ENCODE results near the gene SPECC1L. TPM values are rescaled to one million over a fixed set of nuclear protein-coding genes. Genes with fewer than 3 reads are reported as not detected.

Gene SPECC1L
- total RNA-seq, 1 experiment from 2014 or later: 14.1 TPM

DNA sequence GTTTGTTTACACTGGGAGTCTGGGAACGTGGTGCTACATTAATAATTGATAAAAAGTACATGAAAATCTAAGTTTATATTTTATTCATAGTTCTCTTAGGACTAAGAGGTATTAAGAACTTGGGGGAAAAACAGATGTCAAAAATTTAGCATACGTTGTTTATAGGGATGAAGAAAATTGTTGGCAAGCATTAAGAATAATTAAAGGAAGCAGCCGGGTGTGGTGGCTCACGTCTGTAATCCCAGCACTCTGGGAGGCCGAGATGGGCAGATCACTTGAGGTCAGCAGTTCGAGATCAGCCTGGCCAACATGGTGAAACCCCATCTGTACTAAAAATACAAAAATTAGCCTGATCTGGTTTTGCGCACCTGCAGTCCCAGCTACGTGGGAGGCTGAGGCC lies 96.1 kb downstream of the SPECC1L start:
- CTCF ChIA-PET: no interaction called here
- intact Hi-C loops (cut with micrococcal nuclease): no loop called here
- H3K9me2 ChIP-seq (replicated peaks; ENCODE audit: low read length): no peaks in the 10 kb centered on the region
- 0 out of 2 replicates have a peak, but pooled peaks cover 4% of the 10 kb centered on the region for H3K4me1 ChIP-seq (ENCODE audit: insufficient read depth, low read length)
- POLR2A ChIA-PET (ENCODE audit: unreplicated experiment): no interaction called here
- peaks cover 23% of the 10 kb centered on the region for H3K36me3 ChIP-seq (ENCODE audit: low read depth, low read length)
- no peak overlapping the region for H3K4me2 ChIP-seq (ENCODE audit: low read length)
- H3K27me3 ChIP-seq (ENCODE audit: low read length): no peaks in the 10 kb centered on the region
- no peak for ATAC-seq
- TF ChIP-seq EZH2 (IDR thresholded peaks at IDR 0.05; ENCODE audit: low read length, unreplicated experiment) (no peak), EZH2phosphoT487 (IDR thresholded peaks at IDR 0.05; ENCODE audit: borderline replicate concordance, low read length) (no peak)
- TF ChIP-seq, protein P1, sequence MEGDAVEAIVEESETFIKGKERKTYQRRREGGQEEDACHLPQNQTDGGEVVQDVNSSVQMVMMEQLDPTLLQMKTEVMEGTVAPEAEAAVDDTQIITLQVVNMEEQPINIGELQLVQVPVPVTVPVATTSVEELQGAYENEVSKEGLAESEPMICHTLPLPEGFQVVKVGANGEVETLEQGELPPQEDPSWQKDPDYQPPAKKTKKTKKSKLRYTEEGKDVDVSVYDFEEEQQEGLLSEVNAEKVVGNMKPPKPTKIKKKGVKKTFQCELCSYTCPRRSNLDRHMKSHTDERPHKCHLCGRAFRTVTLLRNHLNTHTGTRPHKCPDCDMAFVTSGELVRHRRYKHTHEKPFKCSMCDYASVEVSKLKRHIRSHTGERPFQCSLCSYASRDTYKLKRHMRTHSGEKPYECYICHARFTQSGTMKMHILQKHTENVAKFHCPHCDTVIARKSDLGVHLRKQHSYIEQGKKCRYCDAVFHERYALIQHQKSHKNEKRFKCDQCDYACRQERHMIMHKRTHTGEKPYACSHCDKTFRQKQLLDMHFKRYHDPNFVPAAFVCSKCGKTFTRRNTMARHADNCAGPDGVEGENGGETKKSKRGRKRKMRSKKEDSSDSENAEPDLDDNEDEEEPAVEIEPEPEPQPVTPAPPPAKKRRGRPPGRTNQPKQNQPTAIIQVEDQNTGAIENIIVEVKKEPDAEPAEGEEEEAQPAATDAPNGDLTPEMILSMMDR (conservative IDR thresholded peaks at IDR 0.05; ENCODE audit: low read depth, low read length): no peak
- H2AFZ ChIP-seq (ENCODE audit: low read length): no peak overlapping the region
- DNase-seq: no peak
- no TSS peak for BruUV-seq (replicated peaks)
- no peaks in the 10 kb centered on the region for H4K20me1 ChIP-seq (ENCODE audit: low read length)
- no peak overlapping the region for H3K4me3 ChIP-seq (ENCODE audit: low read length)
- H3K79me2 ChIP-seq (ENCODE audit: low read length): no peaks in the 10 kb centered on the region
- H3K27ac ChIP-seq (ENCODE audit: low read length): no peak overlapping the region
- H3F3A ChIP-seq (ENCODE audit: low read length, unreplicated experiment): no peaks in the 10 kb centered on the region
- no peaks in the 10 kb centered on the region for H3K9me3 ChIP-seq (ENCODE audit: low read length)
- no peak overlapping the region for H3K9ac ChIP-seq (ENCODE audit: low read length)

DNA sequence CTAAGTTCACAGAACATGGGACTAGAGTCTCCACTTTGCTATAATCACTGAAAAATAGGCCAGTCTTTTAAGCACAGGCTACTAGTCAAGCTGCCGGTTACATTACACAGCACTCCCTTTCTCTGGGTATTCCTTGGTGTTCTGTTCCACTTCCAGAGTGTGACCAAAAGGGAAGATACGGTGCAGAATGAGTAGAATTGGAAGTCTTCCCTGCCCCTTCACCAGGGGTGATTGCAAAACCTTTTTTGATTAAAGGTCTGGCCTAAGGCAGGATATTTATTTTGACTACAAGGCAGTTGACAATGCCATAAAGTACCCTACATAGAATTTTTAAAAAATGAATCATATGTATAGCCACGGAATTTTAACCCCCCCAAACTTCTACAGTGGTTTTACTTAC lies 97.2 kb downstream of the SPECC1L start:
- peak; percentile 46; the same call in 1 of the 2 replicates for ATAC-seq
- H3K4me2 ChIP-seq (ENCODE audit: low read length): no peak overlapping the region

DNA sequence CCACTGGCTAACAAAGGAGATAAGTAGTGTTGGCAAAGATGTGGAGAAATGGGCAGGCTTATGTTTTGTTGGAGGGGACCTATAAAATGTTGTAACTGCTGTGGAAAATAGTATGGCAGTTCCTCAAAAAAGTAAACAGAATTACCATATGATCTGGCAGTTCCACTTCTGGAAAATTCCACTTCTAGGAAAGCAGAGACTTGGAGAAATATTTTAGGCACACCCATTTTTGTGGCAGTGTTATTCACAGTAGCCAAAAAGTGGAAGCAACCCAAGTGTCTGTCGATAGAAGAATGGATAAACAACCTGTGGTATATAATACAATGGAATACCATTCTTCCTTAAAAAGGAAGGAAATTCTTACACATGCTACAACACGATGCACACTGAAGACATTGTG lies 99.8 kb downstream of the SPECC1L start:
- intact Hi-C loops (cut with micrococcal nuclease): no loop called here
- 0 out of 2 replicates have a peak, but pooled peaks cover 4% of the 10 kb centered on the region for H3K4me1 ChIP-seq (ENCODE audit: insufficient read depth, low read length)
- H3K27me3 ChIP-seq (ENCODE audit: low read length): no peaks in the 10 kb centered on the region
- H3K9ac ChIP-seq (ENCODE audit: low read length): no peak overlapping the region
- no peaks in the 10 kb centered on the region for H3F3A ChIP-seq (ENCODE audit: low read length, unreplicated experiment)
- H3K4me2 ChIP-seq (ENCODE audit: low read length): no peak overlapping the region
- H4K20me1 ChIP-seq (ENCODE audit: low read length): no peaks in the 10 kb centered on the region
- ChIA-PET CTCF (no interaction called here), POLR2A (ENCODE audit: unreplicated experiment) (no interaction called here)
- no peak overlapping the region for H3K4me3 ChIP-seq (ENCODE audit: low read length)
- no peaks in the 10 kb centered on the region for H3K9me2 ChIP-seq (replicated peaks; ENCODE audit: low read length)
- no peak overlapping the region for H3K27ac ChIP-seq (ENCODE audit: low read length)
- no TSS peak for BruUV-seq (replicated peaks)
- DNase-seq (no peak), ATAC-seq (no peak)
- H2AFZ ChIP-seq (ENCODE audit: low read length): no peak overlapping the region
- no peaks in the 10 kb centered on the region for H3K79me2 ChIP-seq (ENCODE audit: low read length)
- H3K9me3 ChIP-seq (ENCODE audit: low read length): no peaks in the 10 kb centered on the region
- H3K36me3 ChIP-seq (ENCODE audit: low read depth, low read length): peaks cover 23% of the 10 kb centered on the region
- TF ChIP-seq, protein P1 (conservative IDR thresholded peaks at IDR 0.05; ENCODE audit: low read depth, low read length): no peak
- no peak for TF ChIP-seq EZH2phosphoT487 (IDR thresholded peaks at IDR 0.05; ENCODE audit: borderline replicate concordance, low read length)
- TF ChIP-seq EZH2 (IDR thresholded peaks at IDR 0.05; ENCODE audit: low read length, unreplicated experiment): no peak

More for the DNA sequence above, 97.2 kb downstream of the SPECC1L start:
- ChIA-PET CTCF (no interaction called here), POLR2A (ENCODE audit: unreplicated experiment) (no interaction called here)
- TF ChIP-seq EZH2phosphoT487 (IDR thresholded peaks at IDR 0.05; ENCODE audit: borderline replicate concordance, low read length): no peak
- TF ChIP-seq, protein P1 (conservative IDR thresholded peaks at IDR 0.05; ENCODE audit: low read depth, low read length): no peak
- no peak for TF ChIP-seq EZH2 (IDR thresholded peaks at IDR 0.05; ENCODE audit: low read length, unreplicated experiment)
- DNase-seq: peak; percentile 38
- Histone ChIP-seq H3K27ac (ENCODE audit: low read length) (no peak overlapping the region), H3K27me3 (ENCODE audit: low read length) (no peaks in the 10 kb centered on the region), H3F3A (ENCODE audit: low read length, unreplicated experiment) (no peaks in the 10 kb centered on the region), H3K4me1 (ENCODE audit: insufficient read depth, low read length) (0 out of 2 replicates have a peak, but pooled peaks cover 4% of the 10 kb centered on the region), H3K79me2 (ENCODE audit: low read length) (no peaks in the 10 kb centered on the region), H3K9me3 (ENCODE audit: low read length) (no peaks in the 10 kb centered on the region), H4K20me1 (ENCODE audit: low read length) (no peaks in the 10 kb centered on the region), H3K4me3 (ENCODE audit: low read length) (no peak overlapping the region), H3K36me3 (ENCODE audit: low read depth, low read length) (peaks cover 23% of the 10 kb centered on the region), H2AFZ (ENCODE audit: low read length) (no peak overlapping the region), H3K9me2 (replicated peaks; ENCODE audit: low read length) (no peaks in the 10 kb centered on the region), H3K9ac (ENCODE audit: low read length) (no peak overlapping the region)
- intact Hi-C loops (cut with micrococcal nuclease): no loop called here
- no TSS peak for BruUV-seq (replicated peaks)

Data from PC-3 (cell line).